ENCODE measurements around the gene SIRT5.

SIRT5 gene

DNA sequence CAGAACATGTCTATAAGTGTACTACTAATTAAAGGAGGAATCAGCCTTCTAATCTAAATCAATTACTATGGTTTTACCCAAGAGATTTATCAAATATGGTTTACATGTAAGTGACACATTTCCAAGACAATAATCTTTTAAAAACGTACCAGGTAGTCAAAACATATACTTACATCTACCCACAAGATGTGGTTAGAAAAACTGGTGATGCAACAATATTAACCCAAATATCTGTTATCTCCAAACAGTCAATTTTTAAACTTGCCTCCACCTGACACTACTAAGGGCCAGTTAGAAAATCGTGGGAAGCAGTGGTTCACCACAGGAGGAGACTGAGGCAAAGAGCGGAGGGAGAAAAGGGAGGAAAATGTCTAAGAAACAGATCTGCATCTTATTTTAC is 68.7 kb downstream of the SIRT5 start:
- no peak for FAIRE-seq
- no peak for TF ChIP-seq POLR2A (IDR thresholded peaks at IDR 0.05; ENCODE audit: low read depth, low read length)
- no peak for TF ChIP-seq POLR2AphosphoS5 (IDR thresholded peaks at IDR 0.05; ENCODE audit: low read depth, low read length)
- TF ChIP-seq TAF1 (IDR thresholded peaks at IDR 0.05; ENCODE audit: borderline replicate concordance, low read depth, low read length): no peak
- no peak for DNase-seq (ENCODE audit: insufficient read length)

DNA sequence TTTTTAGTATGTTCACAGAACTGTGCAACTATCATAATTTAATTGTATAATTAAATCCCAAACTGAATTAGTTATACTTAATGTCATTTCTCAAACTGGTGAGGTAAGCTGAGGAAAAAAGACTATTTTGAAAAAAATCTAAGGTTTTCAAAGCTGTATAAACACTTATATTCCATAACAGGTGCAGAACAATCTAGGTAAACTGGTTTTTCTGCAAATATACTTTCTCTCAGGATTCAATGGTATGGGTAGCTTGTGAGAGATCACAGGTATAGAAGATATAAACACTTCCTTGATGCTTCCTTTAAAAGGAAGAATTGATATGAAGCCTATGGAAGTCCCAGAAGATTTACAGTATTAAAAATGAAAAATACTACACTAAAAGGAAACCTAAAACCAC is 74.4 kb downstream of the SIRT5 start:
- TF ChIP-seq POLR2A (IDR thresholded peaks at IDR 0.05; ENCODE audit: low read depth, low read length) (no peak), POLR2AphosphoS5 (IDR thresholded peaks at IDR 0.05; ENCODE audit: low read depth, low read length) (no peak), TAF1 (IDR thresholded peaks at IDR 0.05; ENCODE audit: borderline replicate concordance, low read depth, low read length) (no peak)
- DNase-seq (ENCODE audit: insufficient read length) (no peak), FAIRE-seq (no peak)

DNA sequence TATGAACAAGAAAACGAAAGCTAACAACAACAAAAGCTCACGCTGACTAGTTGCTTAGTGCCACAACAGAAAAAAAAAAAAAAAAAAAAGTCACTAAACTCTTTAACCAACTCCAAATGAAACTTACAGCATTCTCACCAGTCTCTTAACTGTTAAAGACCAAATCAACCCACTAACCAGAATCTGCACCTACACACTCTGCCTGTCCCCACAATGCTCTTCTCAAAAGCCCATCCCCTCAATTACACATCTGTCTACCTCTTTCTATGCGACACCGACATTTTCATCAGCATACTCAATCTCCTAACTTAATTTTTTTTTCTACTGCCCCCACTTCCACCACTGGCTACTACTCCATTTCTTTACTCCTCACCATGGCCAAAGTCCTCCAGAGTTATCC is 75.0 kb downstream of the SIRT5 start:
- FAIRE-seq: no peak
- TF ChIP-seq POLR2A (IDR thresholded peaks at IDR 0.05; ENCODE audit: low read depth, low read length): no peak
- no peak for TF ChIP-seq POLR2AphosphoS5 (IDR thresholded peaks at IDR 0.05; ENCODE audit: low read depth, low read length)
- TF ChIP-seq TAF1 (IDR thresholded peaks at IDR 0.05; ENCODE audit: borderline replicate concordance, low read depth, low read length): no peak
- DNase-seq (ENCODE audit: insufficient read length): no peak

DNA sequence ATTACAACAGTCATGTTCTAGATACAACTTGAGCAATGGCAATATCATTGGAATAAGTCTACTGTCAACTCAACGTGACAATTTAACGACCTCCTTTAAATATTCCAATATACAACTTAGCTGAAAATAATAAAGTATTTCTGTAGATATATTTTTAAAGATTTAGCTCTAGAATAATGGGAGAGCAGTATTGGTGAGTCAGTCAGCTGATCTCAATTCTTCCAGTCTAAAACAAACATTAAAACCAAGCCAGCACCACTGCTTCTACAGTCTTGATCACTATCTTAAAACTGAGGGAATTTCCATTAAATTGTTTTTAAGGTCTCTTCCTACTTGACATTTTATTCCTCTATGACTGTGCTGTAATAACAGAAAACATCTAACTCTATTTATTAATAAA is 78.9 kb downstream of the SIRT5 start:
- TF ChIP-seq POLR2AphosphoS5 (IDR thresholded peaks at IDR 0.05; ENCODE audit: low read depth, low read length) (no peak), TAF1 (IDR thresholded peaks at IDR 0.05; ENCODE audit: borderline replicate concordance, low read depth, low read length) (no peak), POLR2A (IDR thresholded peaks at IDR 0.05; ENCODE audit: low read depth, low read length) (no peak)
- FAIRE-seq: peak; percentile 61
- DNase-seq (ENCODE audit: insufficient read length): no peak

DNA sequence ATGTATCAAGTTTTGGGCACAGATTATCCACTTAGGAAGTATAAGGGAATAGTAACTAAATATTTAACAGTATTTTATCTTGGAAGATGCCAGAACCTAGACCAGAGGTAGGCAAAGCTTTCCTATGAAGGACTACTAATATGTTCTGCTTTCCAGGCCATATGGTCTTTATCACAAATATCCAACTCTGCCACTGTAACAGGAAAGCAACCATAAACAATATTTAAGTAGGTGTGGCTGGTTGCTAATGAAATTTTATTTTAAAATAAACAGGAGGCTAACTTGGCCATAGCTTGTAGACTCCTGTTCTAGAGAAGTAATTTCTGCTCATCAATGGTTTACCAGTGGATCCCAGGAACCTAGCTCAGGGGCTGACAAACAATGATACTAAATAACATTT is 80.1 kb downstream of the SIRT5 start:
- no peak for TF ChIP-seq TAF1 (IDR thresholded peaks at IDR 0.05; ENCODE audit: borderline replicate concordance, low read depth, low read length)
- no peak for TF ChIP-seq POLR2AphosphoS5 (IDR thresholded peaks at IDR 0.05; ENCODE audit: low read depth, low read length)
- no peak for TF ChIP-seq POLR2A (IDR thresholded peaks at IDR 0.05; ENCODE audit: low read depth, low read length)
- DNase-seq (ENCODE audit: insufficient read length): no peak
- no peak for FAIRE-seq

DNA sequence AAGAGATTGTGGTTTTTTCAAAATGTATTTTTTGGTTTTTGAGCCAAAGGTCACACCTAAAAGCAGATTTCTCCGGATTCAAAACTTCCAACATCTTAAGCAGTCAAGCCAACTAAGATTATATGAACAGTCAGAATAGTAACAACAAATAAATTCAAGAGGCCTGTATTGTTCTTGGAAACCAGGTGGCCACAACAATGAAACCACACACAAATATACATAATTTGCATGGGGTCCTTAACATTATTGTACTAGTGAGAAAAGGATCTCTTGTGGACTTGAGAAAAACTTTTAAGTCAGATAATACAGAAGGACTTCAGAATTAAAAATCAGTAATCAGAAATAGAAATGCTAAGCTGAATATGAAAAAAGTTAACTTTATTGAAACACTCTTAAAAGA is 81.3 kb downstream of the SIRT5 start:
- FAIRE-seq (no peak), DNase-seq (ENCODE audit: insufficient read length) (no peak)
- TF ChIP-seq TAF1 (IDR thresholded peaks at IDR 0.05; ENCODE audit: borderline replicate concordance, low read depth, low read length): no peak
- TF ChIP-seq POLR2A (IDR thresholded peaks at IDR 0.05; ENCODE audit: low read depth, low read length): no peak
- TF ChIP-seq POLR2AphosphoS5 (IDR thresholded peaks at IDR 0.05; ENCODE audit: low read depth, low read length): no peak

DNA sequence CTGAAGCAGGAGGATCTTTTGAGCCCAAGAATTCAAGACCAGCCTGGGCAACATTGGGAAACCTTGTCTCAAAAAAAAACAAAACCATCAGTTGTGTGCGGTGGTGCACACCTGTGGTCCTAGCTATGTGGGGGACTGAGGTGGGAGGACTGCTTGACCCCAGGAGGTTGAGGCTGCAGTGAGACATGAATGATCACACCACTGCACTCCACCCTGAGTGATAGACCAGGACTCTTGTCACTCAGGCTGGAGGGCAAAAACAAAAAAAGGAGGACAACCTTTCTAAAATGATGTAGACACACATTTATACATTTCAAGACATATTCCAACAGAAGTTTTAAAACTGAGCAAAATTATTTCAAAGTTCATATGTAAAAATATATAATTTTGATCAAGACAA is 85.9 kb downstream of the SIRT5 start:
- DNase-seq (ENCODE audit: insufficient read length): no peak
- no peak for TF ChIP-seq POLR2A (IDR thresholded peaks at IDR 0.05; ENCODE audit: low read depth, low read length)
- TF ChIP-seq TAF1 (IDR thresholded peaks at IDR 0.05; ENCODE audit: borderline replicate concordance, low read depth, low read length): no peak
- TF ChIP-seq POLR2AphosphoS5 (IDR thresholded peaks at IDR 0.05; ENCODE audit: low read depth, low read length): no peak
- FAIRE-seq: no peak

DNA sequence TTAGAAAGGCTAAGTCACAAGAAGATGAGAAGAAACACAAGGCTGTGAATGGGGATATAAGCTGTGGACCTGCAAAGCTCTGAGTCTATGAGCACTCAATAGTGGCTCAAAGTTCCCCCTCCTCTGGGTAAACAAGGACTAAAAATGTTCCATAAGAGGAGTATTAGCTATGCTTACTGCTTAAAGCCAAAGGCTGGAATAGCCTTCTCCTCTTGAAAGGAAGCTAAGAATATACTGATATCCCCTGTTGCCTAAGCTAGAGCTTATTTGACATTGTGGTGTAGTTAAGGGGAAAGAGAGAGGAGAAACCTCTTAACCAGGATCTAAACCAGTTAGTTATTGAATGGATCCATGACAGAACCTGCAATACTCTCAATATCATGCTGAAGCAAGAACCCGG is 86.5 kb downstream of the SIRT5 start:
- no peak for TF ChIP-seq POLR2A (IDR thresholded peaks at IDR 0.05; ENCODE audit: low read depth, low read length)
- TF ChIP-seq POLR2AphosphoS5 (IDR thresholded peaks at IDR 0.05; ENCODE audit: low read depth, low read length): no peak
- TF ChIP-seq TAF1 (IDR thresholded peaks at IDR 0.05; ENCODE audit: borderline replicate concordance, low read depth, low read length): no peak
- FAIRE-seq: peak; percentile 54

DNA sequence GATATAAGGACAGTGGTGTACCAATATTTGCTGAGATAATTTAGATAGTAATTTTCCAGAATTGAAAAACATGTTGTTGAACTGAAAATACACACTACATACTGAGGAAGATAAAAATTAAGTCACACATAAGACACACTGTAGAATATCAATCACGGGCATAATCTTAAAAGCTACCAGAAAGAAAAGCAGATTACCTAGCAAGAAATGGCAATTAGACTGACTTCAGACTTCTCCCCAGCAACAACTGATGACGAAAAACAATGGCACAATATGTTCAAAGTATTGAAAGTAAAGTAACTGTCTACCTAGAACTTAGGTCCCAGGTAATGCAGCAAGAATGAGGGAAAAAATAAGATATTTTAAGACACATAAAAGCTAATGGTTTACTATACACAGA is 87.2 kb downstream of the SIRT5 start:
- TF ChIP-seq POLR2A (IDR thresholded peaks at IDR 0.05; ENCODE audit: low read depth, low read length): no peak
- TF ChIP-seq POLR2AphosphoS5 (IDR thresholded peaks at IDR 0.05; ENCODE audit: low read depth, low read length): no peak
- TF ChIP-seq TAF1 (IDR thresholded peaks at IDR 0.05; ENCODE audit: borderline replicate concordance, low read depth, low read length): no peak
- FAIRE-seq (no peak), DNase-seq (ENCODE audit: insufficient read length) (no peak)

More for the DNA sequence above, 86.5 kb downstream of the SIRT5 start:
- no peak for DNase-seq (ENCODE audit: insufficient read length)

DNA sequence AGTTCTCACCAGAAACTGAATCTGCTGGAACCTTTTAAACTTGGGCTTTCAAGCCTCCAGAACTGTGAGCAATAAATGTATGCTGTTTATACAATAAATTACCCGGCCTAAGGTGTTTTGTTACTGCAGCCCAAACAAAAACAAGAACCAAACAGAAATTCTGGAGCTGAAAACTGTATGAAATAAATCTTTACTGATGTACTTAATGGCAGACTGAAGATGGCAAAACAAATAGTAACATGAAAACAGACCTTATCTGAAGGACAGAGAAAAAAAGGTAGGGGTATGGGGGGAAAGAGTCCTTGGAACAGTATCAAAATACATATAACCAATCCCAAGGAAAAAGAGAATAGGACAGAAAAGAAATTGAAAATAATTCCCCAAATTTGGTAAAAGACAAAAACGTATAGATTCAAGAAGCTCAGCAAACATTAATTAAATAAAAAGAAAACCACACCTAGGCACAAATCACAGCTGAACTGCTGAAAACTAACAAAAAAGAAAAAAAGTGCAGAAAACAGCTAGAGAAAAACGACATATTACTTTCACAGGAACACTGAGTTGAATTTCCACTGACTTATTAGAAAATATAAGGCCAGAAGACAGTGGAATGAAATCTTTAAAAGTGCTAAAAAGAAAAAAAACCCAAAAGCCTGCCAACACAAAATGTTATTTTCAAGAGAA is 88.4 kb downstream of the SIRT5 start:
- FAIRE-seq: no peak
- TF ChIP-seq TAF1 (IDR thresholded peaks at IDR 0.05; ENCODE audit: borderline replicate concordance, low read depth, low read length): no peak
- no peak for DNase-seq (ENCODE audit: insufficient read length)

DNA sequence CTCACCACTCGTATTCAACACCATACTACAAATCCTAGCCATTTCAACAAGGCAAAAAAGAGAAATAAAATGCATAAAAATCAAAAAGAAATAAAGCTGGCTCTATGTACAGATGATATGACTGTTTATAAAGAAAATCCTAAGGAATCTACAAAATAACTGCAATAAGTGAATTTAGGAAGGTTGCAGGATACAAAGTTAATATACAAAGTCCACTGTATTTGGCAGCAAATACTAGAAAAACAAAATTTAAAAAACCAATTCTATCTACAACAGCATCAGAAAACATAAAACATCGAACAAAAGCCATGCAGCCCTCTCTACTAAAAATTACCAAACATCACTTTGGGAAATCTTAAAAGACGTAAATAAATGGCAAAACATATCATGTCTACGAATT is 89.6 kb downstream of the SIRT5 start:
- TF ChIP-seq TAF1 (IDR thresholded peaks at IDR 0.05; ENCODE audit: borderline replicate concordance, low read depth, low read length) (no peak), POLR2AphosphoS5 (IDR thresholded peaks at IDR 0.05; ENCODE audit: low read depth, low read length) (no peak), POLR2A (IDR thresholded peaks at IDR 0.05; ENCODE audit: low read depth, low read length) (no peak)
- no peak for FAIRE-seq
- no peak for DNase-seq (ENCODE audit: insufficient read length)

Measured in GM12892 (cell line).